Liver (tissue), 9 donors: ENCODE results near the gene IGF1R. TPM values are rescaled to one million over a fixed set of nuclear protein-coding genes. Genes with fewer than 3 reads are reported as not detected.

Source experiments
- DNase-seq: peaks from one replicate; pipeline ENCODE4 v3.0.0-alpha.2; 2017; ENCODE audit warnings: low spot score
- H3K27ac ChIP-seq, 2 donors: one replicate each; pipeline ENCODE4 v1.7.0; 2013; ENCODE audit warnings: inconsistent platforms in 2 of 2, low read length in 2 of 2, control low read depth in 1 of 2, low read depth in 1 of 2, mild to moderate bottlenecking in 1 of 2
- H3K27me3 ChIP-seq, 4 donors: one replicate each; pipeline versions ENCODE4 v1.6.1 to v1.7.0; 2013; ENCODE audit warnings: low read length in 3 of 4, inconsistent platforms in 1 of 4, mild to moderate bottlenecking in 1 of 4, moderate library complexity in 1 of 4; ENCODE audit not compliant: control insufficient read depth in 4 of 4, insufficient read depth in 4 of 4
- H3K36me3 ChIP-seq, 4 donors: one replicate each; pipeline versions ENCODE4 v1.6.1 to v1.7.0; 2013; ENCODE audit warnings: low read length in 3 of 4, mild to moderate bottlenecking in 3 of 4, low read depth in 1 of 4, moderate library complexity in 1 of 4; ENCODE audit not compliant: control insufficient read depth in 4 of 4, insufficient read depth in 3 of 4
- H3K4me1 ChIP-seq, 4 donors: one replicate each; pipeline versions ENCODE4 v1.6.1 to v1.7.0; 2013; ENCODE audit warnings: low read length in 3 of 4, mild to moderate bottlenecking in 3 of 4, moderate library complexity in 1 of 4; ENCODE audit not compliant: control insufficient read depth in 4 of 4, insufficient read depth in 4 of 4
- H3K4me3 ChIP-seq, 3 donors: one replicate each; pipeline versions ENCODE4 v1.6.1 to v1.7.0; 2013; ENCODE audit warnings: low read length in 3 of 3, control low read depth in 1 of 3, low read depth in 1 of 3, mild to moderate bottlenecking in 1 of 3
- H3K9ac ChIP-seq, 2 donors: one replicate each; pipeline ENCODE4 v1.7.0; 2013; ENCODE audit warnings: low read length in 2 of 2, mild to moderate bottlenecking in 2 of 2, moderate library complexity in 2 of 2, control low read depth in 1 of 2, low read depth in 1 of 2
- H3K9me3 ChIP-seq, 4 donors: one replicate each; pipeline versions ENCODE4 v1.6.1 to v1.7.0; 2013; ENCODE audit warnings: low read length in 3 of 4; ENCODE audit not compliant: control insufficient read depth in 4 of 4
- EGR1 ChIP-seq, 2 donors: IDR thresholded peaks; 2 replicates each; pipeline ENCODE4 v1.6.1; 2016 to 2018; ENCODE audit warnings: antibody characterized with exemption in 2 of 2, low read depth in 2 of 2
- FOXA1 ChIP-seq: IDR thresholded peaks from 2 replicates; pipeline ENCODE4 v1.6.1; 2016; ENCODE audit warnings: antibody characterized with exemption
- FOXA2 ChIP-seq: IDR thresholded peaks from 2 replicates; pipeline ENCODE4 v1.6.1; 2016; ENCODE audit warnings: antibody characterized with exemption
- GABPA ChIP-seq, 2 donors: IDR thresholded peaks in 1 of 2; conservative IDR thresholded peaks in 1 of 2; 2 replicates each; pipeline ENCODE4 v1.6.1; 2016; ENCODE audit warnings: antibody characterized with exemption in 2 of 2, mild to moderate bottlenecking in 1 of 2, moderate library complexity in 1 of 2
- HNF4A ChIP-seq, 2 donors: conservative IDR thresholded peaks; 2 replicates each; pipeline ENCODE4 v1.6.1; 2016; ENCODE audit warnings: antibody characterized with exemption in 2 of 2, mild to moderate bottlenecking in 2 of 2
- HNF4G ChIP-seq: IDR thresholded peaks from 2 replicates; pipeline ENCODE4 v1.6.1; 2016; ENCODE audit warnings: antibody characterized with exemption
- JUND ChIP-seq, 2 donors: IDR thresholded peaks; 2 replicates each; pipeline ENCODE4 v1.6.1; 2016; ENCODE audit warnings: antibody characterized with exemption in 2 of 2
- NR2F2 ChIP-seq: IDR thresholded peaks from 2 replicates; pipeline ENCODE4 v1.6.1; 2016; ENCODE audit warnings: antibody characterized with exemption
- RAD21 ChIP-seq, 2 donors: IDR thresholded peaks; 2 replicates each; pipeline ENCODE4 v1.6.1; 2016; ENCODE audit warnings: antibody characterized with exemption in 2 of 2, mild to moderate bottlenecking in 2 of 2
- RXRA ChIP-seq, 2 donors: IDR thresholded peaks; 2 replicates each; pipeline ENCODE4 v1.6.1; 2017 to 2018; ENCODE audit warnings: antibody characterized with exemption in 2 of 2, mild to moderate bottlenecking in 1 of 2
- SP1 ChIP-seq: IDR thresholded peaks from 2 replicates; pipeline ENCODE4 v1.6.1; 2018; ENCODE audit warnings: antibody characterized with exemption, mild to moderate bottlenecking
- TAF1 ChIP-seq: conservative IDR thresholded peaks from 2 replicates; pipeline ENCODE4 v1.6.1; 2016; ENCODE audit warnings: antibody characterized with exemption, mild to moderate bottlenecking
- YY1 ChIP-seq: IDR thresholded peaks from 2 replicates; pipeline ENCODE4 v1.6.1; 2016; ENCODE audit warnings: antibody characterized with exemption, mild to moderate bottlenecking
- WGBS: extraction: QIAGEN DNeasy Blood & Tissue Kit; methylation state at CpG from one replicate; pipeline ENCODE4 v1.1.7; 2013; 5-methylcytosine and 5-hydroxymethylcytosine counted together
- polyA plus RNA-seq, 2 donors: library from polyadenylated mRNA; stranded (reverse) in 1 of 2; unstranded in 1 of 2; fragments of 200-250 nt in 1 of 2; fragments of >200 nt in 1 of 2; fragmentation: Nextera tagmentation in 1 of 2; extraction: Ambion mirVana in 1 of 2; gene quantifications; one replicate each; pipeline versions ENCODE4 v1.2.1 to v1.2.3, GENCODE V29; 2013 to 2015
- total RNA-seq, 2 donors: library from RNA; depleted of rRNA; stranded (reverse); fragments of >200 nt; gene quantifications; one replicate each; pipeline ENCODE4 v1.2.3, GENCODE V29; 2014
- TF ChIP-seq, protein P1 (sequence below): IDR thresholded peaks from 2 replicates; pipeline ENCODE4 v1.6.1; 2016; ENCODE audit warnings: antibody characterized with exemption
- TF ChIP-seq, protein P2 (sequence below): IDR thresholded peaks from 2 replicates; pipeline ENCODE4 v1.6.1; 2016; ENCODE audit warnings: antibody characterized with exemption, mild to moderate bottlenecking
- TF ChIP-seq, protein P3 (sequence below): IDR thresholded peaks from 2 replicates; pipeline ENCODE4 v1.6.1; 2016; ENCODE audit warnings: antibody characterized with exemption
- TF ChIP-seq, protein P4 (sequence below): fragments of 150-350 bp; IDR thresholded peaks from 2 replicates; pipeline ENCODE4 v1.5.1; 2017; ENCODE audit warnings: improper control_type of control experiment, low read depth, low read length; ENCODE audit not compliant: missing input control
- TF ChIP-seq, protein P5 (sequence below): IDR thresholded peaks from 2 replicates; pipeline ENCODE4 v1.6.1; 2016; ENCODE audit warnings: antibody characterized with exemption
- donor health status: healthy.
- donor health status: healthy.
- donor health status: healthy.
- donor health status: healthy.
- donor health status: healthy.

The IGF1R gene
- total and polyA plus RNA-seq, 4 donors, result 0.69 to 10.3 (median 3.2) TPM

DNA sequence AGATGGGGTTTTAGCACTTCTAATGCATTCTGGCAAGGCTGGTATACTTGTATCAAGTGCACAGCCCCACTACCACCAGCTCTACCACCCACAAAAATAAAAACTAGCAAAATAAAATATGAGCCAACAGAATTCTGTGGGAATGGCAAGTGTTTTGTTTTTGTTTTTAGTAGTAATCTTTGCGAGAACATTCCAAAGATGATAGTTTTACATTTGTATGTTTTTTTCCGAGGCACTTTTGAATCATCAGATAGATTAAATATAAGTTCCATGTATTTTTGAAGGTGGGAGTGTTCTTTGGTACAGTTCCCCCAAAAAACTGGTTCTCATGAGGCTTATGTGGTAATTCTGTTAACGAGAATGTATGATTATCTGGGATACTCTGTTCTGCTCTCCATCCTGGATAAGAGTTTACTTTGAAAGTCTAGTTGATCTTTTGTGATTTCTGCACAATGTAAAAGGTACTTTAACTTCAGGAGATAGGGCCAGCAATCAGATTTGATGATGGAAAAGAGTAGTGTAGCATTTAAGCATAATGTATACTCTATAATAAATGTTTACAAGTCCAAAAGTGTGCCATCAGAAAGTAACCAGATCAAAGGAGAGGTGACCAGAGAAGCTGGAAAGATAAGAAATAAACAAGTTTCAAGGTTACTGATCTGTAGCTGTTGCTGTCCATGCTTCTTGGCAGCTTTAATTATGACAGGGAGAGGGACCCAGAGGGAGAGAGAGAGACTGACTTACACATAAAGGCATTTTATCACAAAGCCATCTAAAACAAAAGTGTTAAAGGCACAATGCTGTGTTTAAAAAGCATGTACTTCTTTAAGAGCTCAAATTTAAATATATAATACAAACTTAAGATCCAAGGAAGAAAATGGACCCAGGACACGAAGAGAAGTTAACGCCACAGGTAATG, 228.4 kb downstream of the IGF1R start:
- peaks cover 0 to 9% (median 2%) of the 10 kb centered on the region in 4 donors for H3K27me3 ChIP-seq
- H3K4me3 ChIP-seq, result no peak overlapping the region
- no peaks in the 10 kb centered on the region for H3K9me3 ChIP-seq
- H3K36me3 ChIP-seq, result no peaks in the 10 kb centered on the region
- TF ChIP-seq HNF4A (conservative IDR thresholded peaks at IDR 0.05) (no peak), NR2F2 (no peak), JUND (IDR thresholded peaks at IDR 0.05) (no peak), SP1 (no peak), YY1 (no peak), HNF4G (no peak), GABPA (IDR thresholded peaks at IDR 0.05 in 1 of 2, conservative IDR thresholded peaks at IDR 0.05 in 1 of 2) (no peak), FOXA1 (no peak), FOXA2 (no peak), RAD21 (IDR thresholded peaks at IDR 0.05) (no peak), TAF1 (no peak)
- TF ChIP-seq, protein P1, sequence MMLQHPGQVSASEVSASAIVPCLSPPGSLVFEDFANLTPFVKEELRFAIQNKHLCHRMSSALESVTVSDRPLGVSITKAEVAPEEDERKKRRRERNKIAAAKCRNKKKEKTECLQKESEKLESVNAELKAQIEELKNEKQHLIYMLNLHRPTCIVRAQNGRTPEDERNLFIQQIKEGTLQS, result no peak
- TF ChIP-seq, protein P2, sequence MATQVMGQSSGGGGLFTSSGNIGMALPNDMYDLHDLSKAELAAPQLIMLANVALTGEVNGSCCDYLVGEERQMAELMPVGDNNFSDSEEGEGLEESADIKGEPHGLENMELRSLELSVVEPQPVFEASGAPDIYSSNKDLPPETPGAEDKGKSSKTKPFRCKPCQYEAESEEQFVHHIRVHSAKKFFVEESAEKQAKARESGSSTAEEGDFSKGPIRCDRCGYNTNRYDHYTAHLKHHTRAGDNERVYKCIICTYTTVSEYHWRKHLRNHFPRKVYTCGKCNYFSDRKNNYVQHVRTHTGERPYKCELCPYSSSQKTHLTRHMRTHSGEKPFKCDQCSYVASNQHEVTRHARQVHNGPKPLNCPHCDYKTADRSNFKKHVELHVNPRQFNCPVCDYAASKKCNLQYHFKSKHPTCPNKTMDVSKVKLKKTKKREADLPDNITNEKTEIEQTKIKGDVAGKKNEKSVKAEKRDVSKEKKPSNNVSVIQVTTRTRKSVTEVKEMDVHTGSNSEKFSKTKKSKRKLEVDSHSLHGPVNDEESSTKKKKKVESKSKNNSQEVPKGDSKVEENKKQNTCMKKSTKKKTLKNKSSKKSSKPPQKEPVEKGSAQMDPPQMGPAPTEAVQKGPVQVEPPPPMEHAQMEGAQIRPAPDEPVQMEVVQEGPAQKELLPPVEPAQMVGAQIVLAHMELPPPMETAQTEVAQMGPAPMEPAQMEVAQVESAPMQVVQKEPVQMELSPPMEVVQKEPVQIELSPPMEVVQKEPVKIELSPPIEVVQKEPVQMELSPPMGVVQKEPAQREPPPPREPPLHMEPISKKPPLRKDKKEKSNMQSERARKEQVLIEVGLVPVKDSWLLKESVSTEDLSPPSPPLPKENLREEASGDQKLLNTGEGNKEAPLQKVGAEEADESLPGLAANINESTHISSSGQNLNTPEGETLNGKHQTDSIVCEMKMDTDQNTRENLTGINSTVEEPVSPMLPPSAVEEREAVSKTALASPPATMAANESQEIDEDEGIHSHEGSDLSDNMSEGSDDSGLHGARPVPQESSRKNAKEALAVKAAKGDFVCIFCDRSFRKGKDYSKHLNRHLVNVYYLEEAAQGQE, result no peak
- TF ChIP-seq, protein P3, sequence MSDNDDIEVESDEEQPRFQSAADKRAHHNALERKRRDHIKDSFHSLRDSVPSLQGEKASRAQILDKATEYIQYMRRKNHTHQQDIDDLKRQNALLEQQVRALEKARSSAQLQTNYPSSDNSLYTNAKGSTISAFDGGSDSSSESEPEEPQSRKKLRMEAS, result no peak
- TF ChIP-seq, protein P4, sequence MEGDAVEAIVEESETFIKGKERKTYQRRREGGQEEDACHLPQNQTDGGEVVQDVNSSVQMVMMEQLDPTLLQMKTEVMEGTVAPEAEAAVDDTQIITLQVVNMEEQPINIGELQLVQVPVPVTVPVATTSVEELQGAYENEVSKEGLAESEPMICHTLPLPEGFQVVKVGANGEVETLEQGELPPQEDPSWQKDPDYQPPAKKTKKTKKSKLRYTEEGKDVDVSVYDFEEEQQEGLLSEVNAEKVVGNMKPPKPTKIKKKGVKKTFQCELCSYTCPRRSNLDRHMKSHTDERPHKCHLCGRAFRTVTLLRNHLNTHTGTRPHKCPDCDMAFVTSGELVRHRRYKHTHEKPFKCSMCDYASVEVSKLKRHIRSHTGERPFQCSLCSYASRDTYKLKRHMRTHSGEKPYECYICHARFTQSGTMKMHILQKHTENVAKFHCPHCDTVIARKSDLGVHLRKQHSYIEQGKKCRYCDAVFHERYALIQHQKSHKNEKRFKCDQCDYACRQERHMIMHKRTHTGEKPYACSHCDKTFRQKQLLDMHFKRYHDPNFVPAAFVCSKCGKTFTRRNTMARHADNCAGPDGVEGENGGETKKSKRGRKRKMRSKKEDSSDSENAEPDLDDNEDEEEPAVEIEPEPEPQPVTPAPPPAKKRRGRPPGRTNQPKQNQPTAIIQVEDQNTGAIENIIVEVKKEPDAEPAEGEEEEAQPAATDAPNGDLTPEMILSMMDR, result no peak
- no peaks in the 10 kb centered on the region for H3K4me1 ChIP-seq
- no peak for DNase-seq
- no peak overlapping the region for H3K27ac ChIP-seq
- WGBS, result 85% methylated on average over 5 of the region's 5 CpGs
- no peak overlapping the region for H3K9ac ChIP-seq

DNA sequence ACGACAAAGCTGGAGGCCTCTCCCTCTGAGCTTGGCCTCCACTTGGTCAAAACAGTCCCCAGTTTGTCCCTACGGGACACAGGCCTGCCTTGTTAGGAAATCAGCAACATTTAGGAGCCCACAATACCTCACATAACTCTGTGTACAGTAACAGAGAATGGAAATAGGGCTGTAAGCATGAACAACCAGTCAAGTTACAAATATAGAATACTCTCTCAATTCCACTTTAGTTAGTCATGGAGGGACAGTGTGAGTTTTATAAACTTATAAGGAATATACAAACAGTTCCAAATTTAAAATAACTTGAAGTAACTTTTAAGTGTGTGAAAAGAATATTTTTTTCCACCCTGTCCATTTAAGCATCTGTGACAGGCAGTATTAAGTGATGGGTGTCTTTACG, 229.8 kb downstream of the IGF1R start:
- no peaks in the 10 kb centered on the region for H3K4me1 ChIP-seq
- DNase-seq, result no peak
- WGBS, result 75% methylated on average over 3 of the region's 3 CpGs
- no peaks in the 10 kb centered on the region for H3K36me3 ChIP-seq
- no peak overlapping the region for H3K4me3 ChIP-seq
- H3K9me3 ChIP-seq, result no peaks in the 10 kb centered on the region
- H3K27me3 ChIP-seq, result peaks cover 0 to 12% (median 2%) of the 10 kb centered on the region in 4 donors
- no peak overlapping the region for H3K27ac ChIP-seq
- H3K9ac ChIP-seq, result no peak overlapping the region
- TF ChIP-seq FOXA1 (no peak), SP1 (no peak), TAF1 (no peak), GABPA (IDR thresholded peaks at IDR 0.05 in 1 of 2, conservative IDR thresholded peaks at IDR 0.05 in 1 of 2) (no peak), NR2F2 (no peak), EGR1 (IDR thresholded peaks at IDR 0.05; ENCODE audit: low read depth in 2 of 2) (no peak), JUND (IDR thresholded peaks at IDR 0.05) (no peak), RXRA (IDR thresholded peaks at IDR 0.05) (no peak), YY1 (no peak), FOXA2 (no peak), RAD21 (IDR thresholded peaks at IDR 0.05) (no peak)
- TF ChIP-seq, protein P4, result no peak
- TF ChIP-seq, protein P5, sequence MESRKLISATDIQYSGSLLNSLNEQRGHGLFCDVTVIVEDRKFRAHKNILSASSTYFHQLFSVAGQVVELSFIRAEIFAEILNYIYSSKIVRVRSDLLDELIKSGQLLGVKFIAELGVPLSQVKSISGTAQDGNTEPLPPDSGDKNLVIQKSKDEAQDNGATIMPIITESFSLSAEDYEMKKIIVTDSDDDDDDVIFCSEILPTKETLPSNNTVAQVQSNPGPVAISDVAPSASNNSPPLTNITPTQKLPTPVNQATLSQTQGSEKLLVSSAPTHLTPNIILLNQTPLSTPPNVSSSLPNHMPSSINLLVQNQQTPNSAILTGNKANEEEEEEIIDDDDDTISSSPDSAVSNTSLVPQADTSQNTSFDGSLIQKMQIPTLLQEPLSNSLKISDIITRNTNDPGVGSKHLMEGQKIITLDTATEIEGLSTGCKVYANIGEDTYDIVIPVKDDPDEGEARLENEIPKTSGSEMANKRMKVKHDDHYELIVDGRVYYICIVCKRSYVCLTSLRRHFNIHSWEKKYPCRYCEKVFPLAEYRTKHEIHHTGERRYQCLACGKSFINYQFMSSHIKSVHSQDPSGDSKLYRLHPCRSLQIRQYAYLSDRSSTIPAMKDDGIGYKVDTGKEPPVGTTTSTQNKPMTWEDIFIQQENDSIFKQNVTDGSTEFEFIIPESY, result no peak
